Cardiac muscle cell (in vitro differentiated cells and primary cell): Measurements from ENCODE around the gene CTDSP1. TPM values are rescaled to one million over a fixed set of nuclear protein-coding genes. Genes with fewer than 3 reads are reported as not detected.
A peak's percentile ranks its signal among the peaks of the same experiment; 100 is the strongest.

Experiments
- DNase-seq, 2 donors: peaks; one replicate each; pipeline versions ENCODE4 v3.0.0 to v3.0.0-alpha.2; 2010 to 2017; ENCODE audit warnings: low read depth in 1 of 2, low spot score in 1 of 2
- H3K27ac ChIP-seq: fragments of 200-600 bp; sonication (generic); 2 replicates; pipeline ENCODE4 v1.5.1; 2016
- H3K27me3 ChIP-seq: fragments of 200-600 bp; sonication (generic); 2 replicates; pipeline ENCODE4 v1.6.0; 2016; ENCODE audit warnings: control low read depth
- H3K36me3 ChIP-seq: fragments of 200-600 bp; sonication (generic); 2 replicates; pipeline ENCODE4 v1.5.1; 2016; ENCODE audit warnings: control low read depth
- H3K4me1 ChIP-seq: fragments of 200-600 bp; sonication (generic); 2 replicates; pipeline ENCODE4 v1.8.1; 2017; ENCODE audit warnings: low read depth, mild to moderate bottlenecking, mixed run types
- H3K4me3 ChIP-seq: fragments of 200-600 bp; sonication (generic); 2 replicates; pipeline ENCODE4 v1.5.1; 2016; ENCODE audit warnings: mild to moderate bottlenecking
- H3K9me3 ChIP-seq: fragments of 200-600 bp; sonication (generic); 2 replicates; pipeline ENCODE4 v1.5.1; 2017; ENCODE audit warnings: low read depth, mild to moderate bottlenecking, control low read depth
- CTCF ChIP-seq: IDR thresholded peaks from 2 replicates; pipeline ENCODE4 v1.5.1; 2012; ENCODE audit warnings: low read depth, mild to moderate bottlenecking, low read length
- polyA plus RNA-seq: library from polyadenylated mRNA; unstranded; fragments of >200 nt; fragmentation: Nextera tagmentation; extraction: Ambion mirVana; gene quantifications from 2 replicates; pipeline ENCODE4 v1.2.1, GENCODE V29; 2016
- total RNA-seq: library from RNA; depleted of rRNA; stranded (reverse); fragments of >200 nt; gene quantifications from 2 replicates; pipeline ENCODE4 v1.2.3, GENCODE V29; 2016

Gene CTDSP1
- total and polyA plus RNA-seq, 2 experiments from 2014 or later = 35.5 to 147 TPM

GRCh38 chr2:218423584-218423983 is 23.9 kb downstream of the CTDSP1 start:
- Histone ChIP-seq H3K27me3 (no peaks in the 10 kb centered on the region), H3K36me3 (no peaks in the 10 kb centered on the region), H3K27ac (no peak overlapping the region), H3K9me3 (no peaks in the 10 kb centered on the region), H3K4me1 (peaks cover 12% of the 10 kb centered on the region), H3K4me3 (no peak overlapping the region)
- no peak for DNase-seq
- TF ChIP-seq CTCF = no peak

- Histone ChIP-seq H3K4me3 (no peak overlapping the region), H3K9me3 (no peaks in the 10 kb centered on the region), H3K36me3 (no peaks in the 10 kb centered on the region), H3K4me1 (peaks cover 6% of the 10 kb centered on the region), H3K27ac (no peak overlapping the region), H3K27me3 (no peaks in the 10 kb centered on the region)
- no peak for TF ChIP-seq CTCF
- DNase-seq = no peak
Measured at GRCh38 chr2:218425531-218425930, 25.9 kb downstream of the CTDSP1 start.

- Histone ChIP-seq H3K9me3 (no peaks in the 10 kb centered on the region), H3K27ac (no peak overlapping the region), H3K4me1 (no peaks in the 10 kb centered on the region), H3K4me3 (no peak overlapping the region), H3K27me3 (no peaks in the 10 kb centered on the region), H3K36me3 (no peaks in the 10 kb centered on the region)
- TF ChIP-seq CTCF = no peak
- DNase-seq = no peak
Measured at GRCh38 chr2:218427741-218428140, 28.1 kb downstream of the CTDSP1 start.

GRCh38 chr2:218428846-218429558 is 29.3 kb downstream of the CTDSP1 start:
- Histone ChIP-seq H3K9me3 (no peaks in the 10 kb centered on the region), H3K27ac (no peak overlapping the region), H3K4me3 (no peak overlapping the region), H3K36me3 (no peaks in the 10 kb centered on the region), H3K4me1 (no peaks in the 10 kb centered on the region), H3K27me3 (no peaks in the 10 kb centered on the region)
- no peak for DNase-seq
- no peak for TF ChIP-seq CTCF

GRCh38 chr2:218429911-218430692 is 30.4 kb downstream of the CTDSP1 start:
- Histone ChIP-seq H3K36me3 (no peaks in the 10 kb centered on the region), H3K27me3 (no peaks in the 10 kb centered on the region), H3K27ac (no peak overlapping the region), H3K4me1 (no peaks in the 10 kb centered on the region), H3K9me3 (no peaks in the 10 kb centered on the region), H3K4me3 (no peak overlapping the region)
- peak in 1 of 2 donors; percentile 14 for DNase-seq
- TF ChIP-seq CTCF = no peak
